ENCODE data around the gene S100P.

S100P gene

DNA sequence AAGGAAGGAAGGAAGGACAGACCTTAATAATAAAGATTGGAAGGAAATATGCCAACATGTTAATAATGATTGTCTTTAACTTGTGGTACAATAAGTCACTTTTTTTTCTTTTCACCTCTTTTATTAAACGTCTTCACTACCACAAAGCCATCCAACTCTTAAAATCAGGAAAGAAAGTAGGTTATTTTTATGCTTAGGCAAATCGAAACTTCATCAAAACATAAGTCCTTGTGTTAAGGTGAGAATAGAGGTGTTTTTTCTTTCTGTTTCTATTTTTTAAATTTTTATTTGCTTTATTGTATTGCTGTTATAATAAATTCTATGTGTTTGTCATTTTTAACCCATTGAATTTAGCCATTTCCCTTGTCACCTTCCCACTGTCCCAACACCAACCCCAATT lies 48.8 kb downstream of the S100P start:
- no peak overlapping the region for H3K4me3 ChIP-seq (ENCODE audit: low read depth, low read length)
- TF ChIP-seq CTCF (IDR thresholded peaks at IDR 0.05; ENCODE audit: borderline replicate concordance, insufficient read depth, low read depth, low read length) = no peak

- no peak overlapping the region for H3K4me3 ChIP-seq (ENCODE audit: low read depth, low read length)
- no peak for TF ChIP-seq CTCF (IDR thresholded peaks at IDR 0.05; ENCODE audit: borderline replicate concordance, insufficient read depth, low read depth, low read length)
Observed at GRCh38 chr4:6742989-6743388, 49.3 kb downstream of the S100P start.

Data from GM12875 (cell line).